Lung (tissue), 12 donors: ENCODE results near the gene DENND4C. TPM values are rescaled to one million over a fixed set of nuclear protein-coding genes. Genes with fewer than 3 reads are reported as not detected.

Source experiments
- ATAC-seq: fragments of 200-7000 bp; cut with Tn5 transposase; one replicate; pipeline ENCODE4 v1.9.1; 2020; ENCODE audit warnings: moderate number of reproducible peaks; ENCODE audit not compliant: insufficient read depth, low FRiP score
- DNase-seq, 3 donors: peaks; one replicate each; pipeline ENCODE4 v3.0.0-alpha.2; 2013 to 2017
- H3K27ac ChIP-seq, 2 donors: one replicate each; pipeline ENCODE4 v1.5.1; 2013; ENCODE audit warnings: mild to moderate bottlenecking in 2 of 2, moderate library complexity in 2 of 2, control low read depth in 1 of 2, inconsistent platforms in 1 of 2, low read depth in 1 of 2, low read length in 1 of 2
- H3K27me3 ChIP-seq, 3 donors: one replicate each; pipeline ENCODE4 v1.5.1; 2013; ENCODE audit warnings: low read length in 2 of 3; ENCODE audit not compliant: control insufficient read depth in 3 of 3, insufficient read depth in 3 of 3
- H3K36me3 ChIP-seq, 4 donors: one replicate each; pipeline ENCODE4 v1.5.1; 2013; ENCODE audit warnings: low read length in 4 of 4, mild to moderate bottlenecking in 1 of 4, moderate library complexity in 1 of 4; ENCODE audit not compliant: control insufficient read depth in 4 of 4, insufficient read depth in 4 of 4
- H3K4me1 ChIP-seq, 5 donors: one replicate each; pipeline ENCODE4 v1.5.1; 2013; ENCODE audit warnings: low read length in 5 of 5, mild to moderate bottlenecking in 2 of 5, moderate library complexity in 1 of 5; ENCODE audit not compliant: control insufficient read depth in 5 of 5, insufficient read depth in 5 of 5
- H3K4me3 ChIP-seq: one replicate; pipeline ENCODE4 v1.5.1; 2013; ENCODE audit warnings: mild to moderate bottlenecking, control low read depth, moderate library complexity
- H3K9ac ChIP-seq, 2 donors: one replicate each; pipeline ENCODE4 v1.5.1; 2013; ENCODE audit warnings: low read length in 2 of 2, control low read depth in 1 of 2; ENCODE audit not compliant: insufficient read depth in 1 of 2
- H3K9me3 ChIP-seq, 4 donors: one replicate each; pipeline ENCODE4 v1.5.1; 2013; ENCODE audit warnings: low read length in 3 of 4, mild to moderate bottlenecking in 1 of 4, moderate library complexity in 1 of 4; ENCODE audit not compliant: control insufficient read depth in 4 of 4, insufficient read depth in 3 of 4
- WGBS, 2 donors: extraction: QIAGEN DNeasy Blood & Tissue Kit; methylation state at CpG; one replicate each; pipeline ENCODE4 v1.1.7; 2013; 5-methylcytosine and 5-hydroxymethylcytosine counted together
- polyA plus RNA-seq, 2 donors: library from polyadenylated mRNA; stranded (reverse); fragments of 200-250 nt; gene quantifications; one replicate each; pipeline ENCODE4 v1.2.1, GENCODE V29; 2013
- total RNA-seq, 2 donors: library from RNA; depleted of rRNA in 1 of 2; stranded (reverse); fragments of >200 nt in 1 of 2; gene quantifications; one replicate each; pipeline ENCODE4 v1.2.1, GENCODE V29; 2014 to 2021
- TF ChIP-seq, protein P1 (sequence below): IDR thresholded peaks from 2 replicates; pipeline ENCODE4 v1.5.1; 2012; ENCODE audit warnings: mild to moderate bottlenecking; ENCODE audit errors: control extremely low read depth, extremely low read depth
- donor health status: control.
- donor health status: control.
- donor health status: Bipolar disorder and iron deficiency.
- donor health status: healthy.
- donor health status: DM: yes; HTN: yes; CAD: no.

DENND4C gene
- total and polyA plus RNA-seq, 4 donors, result 9.4 to 154 (median 33.9) TPM

DNA sequence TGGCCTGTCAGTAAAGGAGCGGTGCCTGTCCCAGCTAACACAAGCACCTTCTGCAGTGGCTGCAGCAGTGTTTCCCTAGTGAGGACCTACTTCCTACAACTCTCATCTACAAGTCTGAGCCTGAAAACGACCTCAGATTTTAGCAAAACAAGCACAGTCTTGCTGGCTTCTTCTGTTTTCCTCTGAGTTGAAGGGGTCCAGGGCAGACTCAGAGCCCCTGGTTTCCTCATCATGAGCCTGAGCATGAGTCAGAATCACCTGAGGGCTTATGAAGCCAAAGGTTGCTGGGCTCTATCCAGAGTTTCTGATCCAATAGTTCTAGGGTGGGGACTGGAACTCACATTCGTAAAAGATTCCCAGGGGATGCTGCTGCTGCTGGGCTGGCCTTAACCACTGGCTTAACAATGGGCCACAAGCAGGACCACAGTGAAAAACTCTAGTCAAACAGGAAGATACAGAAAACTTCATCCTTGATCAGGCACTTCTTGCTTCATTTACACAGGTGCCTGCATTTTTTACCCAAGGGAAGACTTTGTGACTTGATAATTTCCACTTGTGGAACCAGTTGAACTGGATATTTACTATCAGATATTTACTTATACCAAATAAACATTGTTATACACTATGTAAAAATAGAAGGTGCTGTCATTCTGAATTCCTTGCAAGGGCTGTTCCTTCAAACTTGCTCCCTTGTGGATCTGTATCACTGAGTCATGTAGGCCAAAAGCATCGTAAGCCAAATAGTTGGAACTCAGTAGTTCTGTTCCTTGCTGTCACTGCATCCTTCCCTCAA, 174.0 kb downstream of the DENND4C start:
- Histone ChIP-seq H3K4me1 (peaks cover 0 to 2% (median 0%) of the 10 kb centered on the region in 5 donors), H3K4me3 (no peak overlapping the region), H3K27ac (no peak overlapping the region), H3K36me3 (no peaks in the 10 kb centered on the region), H3K27me3 (no peaks in the 10 kb centered on the region), H3K9ac (no peak overlapping the region), H3K9me3 (no peaks in the 10 kb centered on the region)
- TF ChIP-seq, protein P1, sequence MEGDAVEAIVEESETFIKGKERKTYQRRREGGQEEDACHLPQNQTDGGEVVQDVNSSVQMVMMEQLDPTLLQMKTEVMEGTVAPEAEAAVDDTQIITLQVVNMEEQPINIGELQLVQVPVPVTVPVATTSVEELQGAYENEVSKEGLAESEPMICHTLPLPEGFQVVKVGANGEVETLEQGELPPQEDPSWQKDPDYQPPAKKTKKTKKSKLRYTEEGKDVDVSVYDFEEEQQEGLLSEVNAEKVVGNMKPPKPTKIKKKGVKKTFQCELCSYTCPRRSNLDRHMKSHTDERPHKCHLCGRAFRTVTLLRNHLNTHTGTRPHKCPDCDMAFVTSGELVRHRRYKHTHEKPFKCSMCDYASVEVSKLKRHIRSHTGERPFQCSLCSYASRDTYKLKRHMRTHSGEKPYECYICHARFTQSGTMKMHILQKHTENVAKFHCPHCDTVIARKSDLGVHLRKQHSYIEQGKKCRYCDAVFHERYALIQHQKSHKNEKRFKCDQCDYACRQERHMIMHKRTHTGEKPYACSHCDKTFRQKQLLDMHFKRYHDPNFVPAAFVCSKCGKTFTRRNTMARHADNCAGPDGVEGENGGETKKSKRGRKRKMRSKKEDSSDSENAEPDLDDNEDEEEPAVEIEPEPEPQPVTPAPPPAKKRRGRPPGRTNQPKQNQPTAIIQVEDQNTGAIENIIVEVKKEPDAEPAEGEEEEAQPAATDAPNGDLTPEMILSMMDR, result no peak
- ATAC-seq (no peak), DNase-seq (no peak)
- 79 to 88% methylated on average over 4 of the region's 4 CpGs for WGBS, 2 donors

- DNase-seq (no peak), ATAC-seq (no peak)
- Histone ChIP-seq H3K27ac (no peak overlapping the region), H3K36me3 (no peaks in the 10 kb centered on the region), H3K4me1 (peaks cover 0 to 6% (median 2%) of the 10 kb centered on the region in 5 donors), H3K9ac (no peak overlapping the region), H3K27me3 (no peaks in the 10 kb centered on the region), H3K9me3 (no peaks in the 10 kb centered on the region), H3K4me3 (no peak overlapping the region)
- TF ChIP-seq, protein P1, result no peak
- 97 to 98% methylated on average over 1 of the region's 1 CpG for WGBS, 2 donors
Observed at GRCh38 chr9:19405771-19406170, 175.3 kb downstream of the DENND4C start.

GRCh38 chr9:19408316-19408692, 177.8 kb downstream of the DENND4C start:
- Histone ChIP-seq H3K4me3 (peak overlapping the region; percentile 79), H3K27me3 (no peaks in the 10 kb centered on the region), H3K27ac (peak overlapping the region; percentile 68 to 84), H3K9ac (no peak overlapping the region), H3K9me3 (no peaks in the 10 kb centered on the region), H3K36me3 (no peaks in the 10 kb centered on the region), H3K4me1 (peaks cover 0 to 6% (median 2%) of the 10 kb centered on the region in 5 donors)
- WGBS, 2 donors, result 2 to 6% methylated on average over 20 of the region's 20 CpGs
- ATAC-seq (peak; percentile 5), DNase-seq (no peak)
- TF ChIP-seq, protein P1, result no peak
